Neural crest cell (in vitro differentiated cells): Measurements from ENCODE around the gene SLC7A9. TPM values are rescaled to one million over a fixed set of nuclear protein-coding genes. Genes with fewer than 3 reads are reported as not detected.

ENCODE experiments used
- DNase-seq: peaks from one replicate; pipeline ENCODE4 v3.0.0; 2021; ENCODE audit warnings: low read depth, mixed read lengths, low spot score
- H3K27ac Mint-ChIP-seq: one replicate; pipeline ENCODE4 v1.8.0; 2021; ENCODE audit warnings: mild to moderate bottlenecking, mixed read lengths; ENCODE audit not compliant: unreplicated experiment
- H3K27me3 Mint-ChIP-seq: 2 replicates; pipeline ENCODE4 v1.8.0; 2021; ENCODE audit warnings: low read depth, mild to moderate bottlenecking, mixed read lengths
- H3K36me3 Mint-ChIP-seq: 2 replicates; pipeline ENCODE4 v1.8.0; 2021; ENCODE audit warnings: low read depth, mild to moderate bottlenecking, mixed read lengths
- H3K4me1 Mint-ChIP-seq: 2 replicates; pipeline ENCODE4 v1.8.0; 2021; ENCODE audit warnings: mixed read lengths
- H3K4me3 Mint-ChIP-seq: one replicate; pipeline ENCODE4 v1.8.0; 2021; ENCODE audit warnings: mild to moderate bottlenecking, mixed read lengths
- H3K9me3 Mint-ChIP-seq: 2 replicates; pipeline ENCODE4 v1.8.0; 2021; ENCODE audit warnings: mixed read lengths
- total RNA-seq: library from RNA; stranded (reverse); gene quantifications from 2 replicates; pipeline ENCODE4 v1.2.1, GENCODE V29; 2021
- TF ChIP-seq, protein P1 (sequence below): fragments of 200-600 bp; sonication (generic); conservative IDR thresholded peaks from 2 replicates; pipeline ENCODE4 v1.5.0; 2021; ENCODE audit warnings: antibody characterized with exemption, mild to moderate bottlenecking

SLC7A9 gene
- total RNA-seq, 1 donor from 2014 or later, result 0.49 TPM

DNA sequence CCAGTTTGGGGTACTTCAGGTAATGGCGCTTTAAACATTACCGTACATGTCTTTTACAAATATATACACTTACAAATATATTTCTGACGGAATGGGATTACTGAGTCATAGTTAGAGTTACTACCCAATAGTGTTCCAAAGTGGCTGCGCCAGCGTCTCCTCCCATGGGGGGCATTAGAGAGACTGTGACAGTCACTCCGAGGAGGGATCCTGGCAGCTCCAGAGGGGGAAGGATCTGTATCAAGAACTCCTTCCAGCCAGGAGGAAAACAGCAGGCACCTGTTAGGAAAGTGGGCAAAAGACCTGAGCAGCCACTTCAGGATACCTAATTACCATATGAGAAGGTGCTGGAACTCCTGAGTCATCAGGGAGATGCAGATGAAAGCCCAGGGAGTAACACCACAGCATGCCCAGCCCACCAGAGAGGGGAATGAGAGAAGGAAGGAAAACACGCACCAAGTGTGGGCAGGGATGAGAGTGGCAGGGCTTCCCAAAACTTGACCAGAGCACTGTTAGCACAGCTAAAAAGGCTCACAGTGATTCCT, 52.9 kb downstream of the SLC7A9 start:
- Mint-ChIP-seq H3K27ac (peak overlapping the region; percentile 45), H3K27me3 (peaks cover 7% of the 10 kb centered on the region), H3K9me3 (no peaks in the 10 kb centered on the region), H3K36me3 (no peaks in the 10 kb centered on the region), H3K4me3 (no peak overlapping the region), H3K4me1 (peaks cover 19% of the 10 kb centered on the region)
- TF ChIP-seq, protein P1, sequence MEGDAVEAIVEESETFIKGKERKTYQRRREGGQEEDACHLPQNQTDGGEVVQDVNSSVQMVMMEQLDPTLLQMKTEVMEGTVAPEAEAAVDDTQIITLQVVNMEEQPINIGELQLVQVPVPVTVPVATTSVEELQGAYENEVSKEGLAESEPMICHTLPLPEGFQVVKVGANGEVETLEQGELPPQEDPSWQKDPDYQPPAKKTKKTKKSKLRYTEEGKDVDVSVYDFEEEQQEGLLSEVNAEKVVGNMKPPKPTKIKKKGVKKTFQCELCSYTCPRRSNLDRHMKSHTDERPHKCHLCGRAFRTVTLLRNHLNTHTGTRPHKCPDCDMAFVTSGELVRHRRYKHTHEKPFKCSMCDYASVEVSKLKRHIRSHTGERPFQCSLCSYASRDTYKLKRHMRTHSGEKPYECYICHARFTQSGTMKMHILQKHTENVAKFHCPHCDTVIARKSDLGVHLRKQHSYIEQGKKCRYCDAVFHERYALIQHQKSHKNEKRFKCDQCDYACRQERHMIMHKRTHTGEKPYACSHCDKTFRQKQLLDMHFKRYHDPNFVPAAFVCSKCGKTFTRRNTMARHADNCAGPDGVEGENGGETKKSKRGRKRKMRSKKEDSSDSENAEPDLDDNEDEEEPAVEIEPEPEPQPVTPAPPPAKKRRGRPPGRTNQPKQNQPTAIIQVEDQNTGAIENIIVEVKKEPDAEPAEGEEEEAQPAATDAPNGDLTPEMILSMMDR, result no peak
- no peak for DNase-seq

DNA sequence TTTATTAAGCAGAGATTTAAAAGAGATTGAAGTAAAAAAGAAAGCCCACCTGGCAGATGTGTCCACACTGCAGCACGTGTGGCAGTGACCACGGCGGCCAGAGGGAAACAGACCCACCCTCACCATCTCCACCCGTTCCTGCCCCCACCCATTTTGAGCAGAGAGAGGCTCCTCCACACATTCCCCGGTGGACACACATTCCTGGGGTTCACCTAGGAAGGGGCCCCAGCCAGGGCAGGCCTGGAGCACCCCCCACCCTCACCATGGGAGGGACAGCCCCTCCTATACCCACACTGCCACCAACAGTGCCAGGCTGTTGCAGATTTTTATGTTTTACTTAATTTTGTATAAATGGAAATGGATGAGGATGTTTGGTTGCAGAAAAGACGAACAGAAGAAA, 54.9 kb downstream of the SLC7A9 start:
- no peak for DNase-seq
- Mint-ChIP-seq H3K27ac (no peak overlapping the region), H3K9me3 (no peaks in the 10 kb centered on the region), H3K27me3 (peaks cover 3% of the 10 kb centered on the region), H3K36me3 (no peaks in the 10 kb centered on the region), H3K4me1 (peaks cover 12% of the 10 kb centered on the region), H3K4me3 (no peak overlapping the region)
- TF ChIP-seq, protein P1, result no peak

DNA sequence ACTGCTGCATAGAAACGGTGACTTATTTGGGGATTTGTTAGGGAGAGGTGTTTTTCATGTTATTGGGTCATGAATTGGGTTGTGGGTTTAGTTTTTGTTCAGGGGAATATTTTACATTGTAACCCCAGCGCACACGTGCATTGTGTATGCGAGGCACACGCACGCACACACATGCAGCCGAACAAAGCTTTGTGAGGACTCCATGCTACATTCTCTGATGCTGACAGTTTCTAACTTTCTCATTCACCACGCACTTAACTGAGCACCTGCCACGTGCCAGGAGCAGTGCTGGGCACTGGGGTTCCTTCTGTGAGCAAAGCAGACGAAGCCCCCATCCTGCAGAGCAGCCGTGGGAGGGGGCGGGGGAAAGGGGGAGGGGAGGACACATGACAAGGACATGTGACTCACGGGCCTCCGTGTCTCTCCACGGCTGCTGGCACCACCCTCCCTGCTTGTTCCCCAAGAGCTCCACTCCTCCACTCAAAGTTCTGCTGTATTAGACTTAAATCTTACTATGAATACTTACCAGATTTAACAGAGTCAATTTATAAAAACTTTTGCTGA, 55.6 kb downstream of the SLC7A9 start:
- Mint-ChIP-seq H3K27me3 (peaks cover 6% of the 10 kb centered on the region), H3K9me3 (no peaks in the 10 kb centered on the region)
- DNase-seq, result no peak

DNA sequence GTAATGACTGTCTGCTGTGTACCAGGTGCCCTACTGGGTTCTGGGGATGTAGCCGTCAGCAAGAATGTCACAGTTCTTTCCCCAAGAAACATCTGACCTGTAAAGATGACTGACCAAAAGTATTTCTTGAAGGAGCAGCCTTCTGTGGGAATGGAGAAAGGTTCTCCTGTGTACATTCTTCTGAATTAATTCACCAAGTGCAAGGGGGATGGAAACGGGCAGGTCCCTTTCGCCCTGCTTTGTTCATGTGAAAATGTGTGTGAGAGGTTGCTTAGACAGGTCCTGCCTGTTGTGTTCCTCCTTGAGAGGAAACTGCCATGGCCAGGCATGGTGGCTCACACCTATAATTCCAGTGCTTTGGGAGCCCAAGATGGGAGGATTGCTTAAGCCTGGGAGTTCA, 57.0 kb downstream of the SLC7A9 start:
- Mint-ChIP-seq H3K4me1 (peaks cover 10% of the 10 kb centered on the region), H3K4me3 (no peak overlapping the region), H3K27me3 (peaks cover 6% of the 10 kb centered on the region), H3K9me3 (no peaks in the 10 kb centered on the region), H3K36me3 (no peaks in the 10 kb centered on the region), H3K27ac (no peak overlapping the region)
- no peak for DNase-seq
- TF ChIP-seq, protein P1, result no peak

More for the DNA sequence above, 55.6 kb downstream of the SLC7A9 start:
- TF ChIP-seq, protein P1, result no peak
- no peaks in the 10 kb centered on the region for H3K36me3 Mint-ChIP-seq
- H3K27ac Mint-ChIP-seq, result peak overlapping the region; percentile 38
- peaks cover 10% of the 10 kb centered on the region for H3K4me1 Mint-ChIP-seq
- H3K4me3 Mint-ChIP-seq, result no peak overlapping the region

DNA sequence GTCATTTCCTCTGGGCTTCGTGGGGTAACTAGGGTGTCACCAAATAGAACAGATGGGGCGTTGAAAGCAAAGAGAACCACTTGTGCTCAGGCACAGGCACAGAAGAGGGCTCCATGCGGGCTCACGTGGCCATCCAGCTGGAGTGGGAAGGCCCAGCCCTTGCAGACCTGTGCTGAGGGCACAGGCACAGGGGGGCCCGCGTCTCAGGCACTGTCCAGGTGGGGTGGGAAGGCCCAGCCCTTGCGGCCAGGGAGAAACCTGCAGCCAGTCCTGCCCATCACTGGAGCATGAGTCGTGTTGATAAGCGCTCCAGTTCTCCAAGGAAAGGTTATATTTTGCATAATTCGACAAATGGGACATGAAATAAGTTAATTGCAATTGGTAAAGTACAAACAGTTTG, 57.5 kb downstream of the SLC7A9 start:
- Mint-ChIP-seq H3K4me1 (peaks cover 10% of the 10 kb centered on the region), H3K36me3 (no peaks in the 10 kb centered on the region), H3K27ac (no peak overlapping the region), H3K27me3 (peaks cover 6% of the 10 kb centered on the region), H3K4me3 (no peak overlapping the region), H3K9me3 (no peaks in the 10 kb centered on the region)
- TF ChIP-seq, protein P1, result no peak
- DNase-seq, result no peak
